ENCODE results near the gene RHOC.
A peak's percentile ranks its signal among the peaks of the same experiment; 100 is the strongest.

The RHOC gene

DNA sequence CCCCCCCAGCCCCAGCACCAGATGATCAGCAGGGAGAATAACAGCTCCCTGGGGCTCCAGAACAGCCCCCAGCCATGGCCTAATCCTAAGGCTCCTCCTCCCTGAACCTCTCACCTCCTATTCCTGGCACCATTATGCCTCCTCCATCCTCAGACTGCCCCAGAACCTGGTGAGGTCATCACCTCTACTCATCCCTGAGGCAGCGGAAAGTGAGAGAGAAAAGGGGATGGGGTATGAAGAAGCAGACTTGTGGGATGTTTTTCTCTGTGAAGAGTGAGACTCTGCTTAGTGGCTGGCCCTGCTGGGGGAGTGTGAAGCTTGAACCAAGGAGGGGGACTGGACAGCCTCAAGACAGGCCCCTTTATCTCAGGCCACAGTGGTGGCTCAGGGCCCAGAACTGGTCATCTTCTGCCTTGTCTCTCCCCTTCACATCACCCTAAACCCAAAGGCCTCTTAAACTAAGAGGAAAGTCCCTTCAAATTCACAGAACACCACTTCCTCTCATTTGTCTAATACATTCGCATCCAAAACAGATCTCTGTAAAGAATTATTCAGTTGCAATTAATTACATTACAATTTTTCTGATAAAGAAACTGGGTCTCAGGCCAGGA is 10.4 kb upstream of the RHOC start:
- DNase-seq (ENCODE audit: low spot score): no peak

DNA sequence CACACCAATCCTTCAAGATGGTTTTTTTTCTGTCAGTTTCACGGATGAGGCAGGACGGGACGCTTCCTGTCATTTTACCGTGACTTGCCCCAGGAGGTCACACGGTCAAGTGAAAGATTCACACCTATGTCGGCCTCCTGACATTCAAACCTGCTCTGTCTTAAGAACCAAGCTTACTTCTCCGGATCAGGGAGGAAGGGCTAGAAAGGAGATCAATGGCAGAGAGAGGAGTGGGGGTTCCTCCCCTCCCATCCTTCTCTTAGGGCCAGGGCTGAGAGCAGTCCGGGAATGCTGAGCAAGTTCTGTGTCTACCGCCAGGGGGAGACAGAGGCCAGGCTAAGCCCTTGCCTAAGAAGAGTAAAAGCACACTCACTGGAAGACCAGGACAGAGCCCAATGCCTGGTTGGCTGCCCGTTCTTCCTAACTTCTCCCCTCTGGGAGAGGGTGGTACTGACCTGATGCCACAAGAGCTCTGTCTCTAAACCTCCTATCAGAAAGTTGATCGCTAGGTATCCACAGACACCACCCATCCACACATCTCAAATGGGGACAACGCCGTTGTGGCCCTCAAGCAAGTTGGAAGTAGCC is 9.3 kb upstream of the RHOC start:
- peak; percentile 90 for DNase-seq (ENCODE audit: low spot score)

DNA sequence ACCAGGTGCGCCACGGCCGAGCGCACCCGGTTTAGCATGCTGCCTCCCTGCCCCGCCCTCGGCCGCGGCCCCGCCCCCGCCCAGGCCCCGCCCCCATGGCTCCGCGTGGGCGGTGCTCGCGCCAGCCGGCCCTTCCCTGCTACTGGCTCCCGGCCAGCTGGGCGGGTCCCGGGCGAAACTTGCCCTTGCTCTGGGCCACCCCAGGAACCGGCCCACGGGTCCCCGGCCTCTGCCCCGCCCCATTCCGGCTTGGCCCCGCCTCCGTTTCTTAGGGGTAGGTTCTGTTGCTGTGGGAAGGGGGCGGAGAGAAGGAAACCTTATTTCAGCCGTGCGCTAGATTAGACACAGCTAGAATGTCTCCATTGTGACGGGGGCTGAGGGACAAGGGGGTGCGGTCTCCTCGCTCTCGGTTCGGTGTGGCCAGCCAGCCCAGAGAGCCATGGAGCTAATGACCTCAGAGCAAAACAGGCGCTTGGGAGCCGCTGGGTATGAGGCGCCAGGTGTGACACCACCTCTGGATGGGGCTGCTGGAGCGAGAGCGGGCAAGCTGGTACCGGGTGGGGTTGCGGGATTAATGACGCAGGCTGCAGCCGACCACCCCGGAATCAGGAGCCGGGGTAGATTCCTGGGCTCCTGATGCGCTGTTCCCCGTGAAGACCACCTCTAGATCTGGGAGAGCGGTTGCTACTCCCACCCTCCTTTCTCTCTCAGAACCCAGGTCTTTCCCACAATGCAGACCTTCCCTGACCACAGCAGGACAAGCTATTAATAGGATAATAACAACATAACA is 8.5 kb upstream of the RHOC start, which contains the start of gene PPM1J:
PPM1J (minus strand) TSS at position 69 of the 790 bp plus-strand sequence; CDS start at position 38, 31 bp downstream.
- DNase-seq (ENCODE audit: low spot score): peak; percentile 97

DNA sequence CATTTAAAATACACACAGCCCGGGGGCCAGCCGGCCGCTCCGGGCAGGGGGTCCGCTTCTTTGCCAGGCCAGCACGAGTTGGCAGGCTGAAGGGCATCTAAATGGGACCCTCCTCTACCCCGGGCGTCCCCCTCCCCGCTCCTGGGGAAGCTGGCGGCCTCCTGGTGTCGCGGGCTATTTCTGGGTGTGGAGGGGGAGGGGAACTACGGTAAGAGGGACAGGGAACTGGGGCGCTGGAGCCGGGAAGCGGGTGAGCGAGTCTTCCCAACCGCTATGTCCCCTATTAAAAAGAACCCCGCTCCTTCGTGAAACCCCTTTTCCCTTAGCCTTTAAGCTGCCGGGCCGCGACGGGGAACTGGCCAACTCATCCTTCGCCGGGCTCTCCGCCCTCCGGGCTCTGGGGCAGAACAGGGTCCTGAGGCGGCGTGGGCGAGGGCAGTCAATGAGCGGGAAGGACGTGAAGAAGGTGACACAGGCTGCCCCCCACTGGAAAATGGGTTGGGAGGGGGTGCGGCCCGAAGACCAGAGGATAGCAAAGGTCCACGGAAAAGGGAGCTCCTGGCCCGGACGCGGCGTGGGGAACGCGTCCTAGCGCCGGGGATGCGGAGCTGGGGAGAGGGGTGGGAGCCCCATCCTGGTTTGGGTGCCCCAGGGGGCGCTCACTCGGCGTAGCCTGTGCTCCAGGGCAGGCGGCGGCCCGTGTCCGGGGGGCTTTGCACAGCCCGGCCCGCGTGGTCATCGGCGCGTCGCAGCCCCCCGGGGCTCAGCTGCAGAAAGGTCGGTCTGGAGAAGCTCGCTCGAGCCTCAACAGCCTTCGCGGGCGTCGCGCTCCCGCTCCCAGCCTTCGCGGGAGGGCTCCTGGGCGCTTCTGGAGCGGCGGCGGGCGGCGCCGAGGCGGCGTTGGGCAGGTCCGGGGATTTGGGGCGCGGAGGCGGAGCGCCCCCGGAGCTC is 7.7 kb upstream of the RHOC start:
- DNase-seq (ENCODE audit: low spot score): no peak

DNA sequence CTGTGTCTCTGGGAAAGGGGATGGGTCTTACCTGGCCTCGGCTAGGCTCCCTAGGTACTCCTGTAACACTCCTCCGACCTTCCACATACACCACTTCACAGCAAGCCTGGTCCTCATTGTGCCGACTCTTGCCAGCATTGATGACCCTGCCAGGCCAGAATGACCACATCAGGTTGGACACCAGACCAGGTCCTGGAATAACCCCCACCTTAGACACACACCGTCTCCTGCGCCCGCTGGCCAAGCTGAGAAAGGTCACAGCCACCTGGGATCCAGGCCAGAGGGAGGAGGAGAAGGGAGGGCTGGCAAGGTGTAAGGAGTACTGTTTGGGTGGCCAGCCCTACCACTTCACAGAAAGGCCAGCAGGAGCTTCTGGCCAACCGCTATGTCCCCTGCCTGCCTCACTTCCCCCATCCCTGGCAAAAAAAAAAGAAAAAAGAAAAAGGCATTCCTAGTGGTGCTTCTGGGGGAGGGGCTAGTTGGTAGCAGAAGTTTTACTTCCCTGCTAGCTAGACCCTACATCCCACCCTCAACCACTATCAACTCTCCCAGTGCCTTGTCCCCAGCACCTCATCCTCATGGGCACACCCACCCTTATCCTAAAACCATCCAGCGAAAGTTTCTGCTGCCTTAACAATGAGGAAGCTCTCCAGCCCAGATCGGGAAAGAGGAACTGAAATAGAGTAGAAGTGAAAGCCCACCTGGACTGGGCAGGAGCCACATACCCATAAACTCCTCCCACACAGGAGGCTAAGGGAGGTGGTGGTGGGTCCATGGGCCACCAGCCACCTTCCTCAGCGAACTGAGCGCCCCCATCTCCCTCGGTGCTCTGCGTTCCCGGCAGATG is 6.8 kb upstream of the RHOC start:
- no peak for DNase-seq (ENCODE audit: low spot score)

DNA sequence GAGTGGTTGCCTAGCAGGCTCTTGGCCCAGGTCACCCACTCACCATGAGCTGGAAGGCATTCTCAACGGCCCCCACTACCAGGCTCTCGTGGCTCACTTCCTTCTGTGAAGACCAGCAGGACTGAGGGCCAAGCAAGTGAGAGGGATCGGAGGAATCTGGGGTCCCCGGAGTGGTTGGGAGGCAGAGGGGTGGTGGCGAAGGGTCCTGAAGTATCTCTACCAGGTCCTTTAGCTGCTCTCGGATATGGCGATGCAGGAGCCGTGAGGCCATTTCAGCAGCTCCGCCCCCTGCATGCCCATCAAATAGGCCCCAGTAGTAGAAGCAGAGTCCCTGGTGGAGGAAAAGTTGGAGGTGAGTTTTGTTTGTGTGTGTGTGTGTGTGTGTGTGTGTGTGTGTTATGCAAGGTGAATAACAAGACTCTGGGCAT is 5.8 kb upstream of the RHOC start:
- DNase-seq (ENCODE audit: low spot score): no peak

DNA sequence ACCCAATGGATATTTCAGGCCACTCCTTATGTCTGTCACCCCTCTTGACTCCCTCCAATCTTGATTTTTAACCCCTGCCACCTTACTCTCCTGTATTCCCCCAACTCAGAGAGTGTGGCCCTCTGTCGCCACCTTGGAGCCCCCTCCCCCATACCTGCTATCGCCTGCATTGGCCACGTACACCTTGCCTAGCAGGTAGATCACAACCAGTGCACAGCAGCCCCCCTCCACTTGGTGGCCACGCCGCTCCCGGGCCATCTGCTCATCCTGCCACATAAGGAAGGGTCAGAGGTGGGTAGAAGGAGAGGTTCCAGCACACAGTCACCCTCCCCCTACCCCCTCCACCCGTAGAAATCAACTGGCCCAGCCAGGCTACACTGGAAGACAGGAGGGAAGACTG is 5.3 kb upstream of the RHOC start:
- no peak for DNase-seq (ENCODE audit: low spot score)

DNA sequence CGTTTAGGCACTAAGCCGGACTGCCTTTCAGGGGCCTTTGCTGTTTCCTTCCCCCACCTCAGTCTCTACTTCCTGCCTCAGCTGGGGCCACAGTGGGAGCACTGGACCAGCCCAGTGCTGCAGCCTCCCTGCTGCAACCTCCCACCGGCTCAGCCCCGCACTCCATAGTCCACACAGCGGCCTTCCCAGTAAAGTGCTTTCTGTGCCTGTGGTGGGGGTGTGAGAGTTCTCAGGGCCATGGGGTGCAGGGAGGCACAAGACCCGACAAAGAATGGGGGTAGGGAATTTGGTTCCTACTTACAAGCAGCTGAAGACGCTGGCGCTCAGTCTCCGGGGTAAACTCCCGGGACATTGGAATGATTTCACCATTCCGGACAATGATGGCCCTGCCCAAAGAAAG is 4.7 kb upstream of the RHOC start:
- no peak for DNase-seq (ENCODE audit: low spot score)

DNA sequence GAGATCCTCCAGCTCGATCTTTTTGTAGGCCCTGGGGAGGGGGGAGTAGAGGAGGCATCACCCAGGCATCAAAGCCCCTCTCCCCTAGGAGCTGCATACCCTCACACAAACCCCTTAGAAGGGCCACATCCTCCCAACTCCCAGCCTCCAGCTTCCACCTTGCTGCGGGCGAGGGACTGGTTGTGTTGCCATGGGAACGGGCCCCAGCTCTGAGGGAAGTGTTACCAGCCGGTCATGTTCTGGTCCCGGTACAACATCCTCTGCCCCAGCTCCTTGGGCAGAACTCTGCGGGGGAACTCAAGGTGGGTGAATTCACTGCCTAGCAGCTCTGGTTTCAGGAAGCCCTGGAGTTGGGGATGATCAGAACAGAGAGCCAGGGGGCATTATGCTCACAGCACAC is 4.1 kb upstream of the RHOC start:
- DNase-seq (ENCODE audit: low spot score): no peak

DNA sequence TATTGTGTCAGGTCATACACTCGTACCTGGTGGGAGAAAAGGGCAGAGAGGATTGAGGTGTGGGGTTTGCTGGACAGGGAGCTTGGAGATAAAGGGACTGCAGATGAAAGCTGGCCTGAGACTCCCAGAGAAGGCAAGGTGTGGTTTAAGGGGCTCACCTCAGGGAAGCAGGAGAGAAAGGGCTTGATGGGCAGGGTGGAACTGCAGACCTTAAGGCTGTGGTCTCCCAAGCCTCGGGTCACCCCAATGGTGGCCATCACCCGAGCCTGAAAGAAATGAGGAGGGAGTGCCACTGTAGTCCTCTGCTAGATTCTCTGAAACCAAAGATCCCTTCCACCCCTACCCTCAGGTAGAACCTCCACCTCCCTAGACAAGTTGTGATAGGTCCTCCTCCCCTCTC is 3.7 kb upstream of the RHOC start:
- DNase-seq (ENCODE audit: low spot score): no peak

DNA sequence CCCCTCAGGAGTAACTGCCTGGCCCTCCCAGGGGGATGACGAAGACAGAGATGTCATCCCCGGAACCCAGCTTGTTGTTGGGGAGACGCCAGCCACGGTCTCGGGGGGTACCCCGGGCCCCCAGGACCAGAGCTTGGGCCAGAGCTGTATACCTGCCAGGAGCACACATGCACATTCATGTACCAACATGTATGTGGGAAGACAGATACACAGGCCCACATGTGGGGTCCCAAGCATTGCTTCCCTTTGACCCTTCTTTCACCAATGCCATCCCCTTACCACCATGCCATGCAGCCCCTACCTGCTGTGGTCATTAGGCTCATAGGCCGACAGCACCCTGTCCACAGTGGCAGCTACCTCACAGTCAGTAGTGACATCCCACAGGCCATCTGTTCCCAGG is 3.2 kb upstream of the RHOC start:
- no peak for DNase-seq (ENCODE audit: low spot score)

DNA sequence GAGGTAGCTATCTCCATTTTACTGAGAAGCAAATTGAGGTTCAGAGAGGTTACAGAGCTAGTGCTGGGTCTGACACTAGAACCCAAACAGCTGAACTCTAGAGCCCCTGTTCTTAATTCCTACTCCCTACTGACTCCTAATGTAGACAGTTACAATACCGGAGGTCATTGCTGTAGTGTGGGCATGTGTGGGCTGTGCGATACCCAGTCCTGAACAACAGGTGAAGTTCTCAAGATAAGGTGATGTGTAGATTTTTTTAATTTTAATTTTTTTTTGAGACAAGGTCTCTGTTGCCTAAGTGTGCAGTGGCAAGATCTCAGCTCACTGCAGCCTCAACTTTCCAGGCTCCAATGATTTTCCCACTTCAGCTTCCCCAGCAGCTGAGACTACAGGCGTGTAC is 1.6 kb upstream of the RHOC start:
- DNase-seq (ENCODE audit: low spot score): no peak

DNA sequence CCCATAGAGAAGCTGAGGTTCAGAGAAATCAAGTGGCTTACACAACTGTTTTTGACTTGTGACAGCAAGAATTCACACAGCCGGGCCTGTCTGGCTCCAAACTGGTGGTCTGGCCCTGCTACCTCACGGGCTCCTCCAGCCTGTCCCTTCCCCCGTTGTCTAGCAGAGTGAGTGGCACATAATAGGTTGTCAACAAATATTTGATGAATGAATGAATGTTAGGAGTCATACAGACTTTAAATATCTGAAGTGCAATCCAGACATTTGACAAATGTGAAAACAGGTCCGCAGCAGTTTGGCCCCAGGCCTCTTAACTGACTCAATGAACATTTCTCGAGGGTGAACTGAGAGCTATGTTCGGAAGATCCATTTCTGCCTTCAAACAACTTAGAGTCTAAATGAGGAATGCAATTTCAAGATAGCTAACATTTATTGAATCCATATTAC is 1.1 kb upstream of the RHOC start:
- no peak for DNase-seq (ENCODE audit: low spot score)

DNA sequence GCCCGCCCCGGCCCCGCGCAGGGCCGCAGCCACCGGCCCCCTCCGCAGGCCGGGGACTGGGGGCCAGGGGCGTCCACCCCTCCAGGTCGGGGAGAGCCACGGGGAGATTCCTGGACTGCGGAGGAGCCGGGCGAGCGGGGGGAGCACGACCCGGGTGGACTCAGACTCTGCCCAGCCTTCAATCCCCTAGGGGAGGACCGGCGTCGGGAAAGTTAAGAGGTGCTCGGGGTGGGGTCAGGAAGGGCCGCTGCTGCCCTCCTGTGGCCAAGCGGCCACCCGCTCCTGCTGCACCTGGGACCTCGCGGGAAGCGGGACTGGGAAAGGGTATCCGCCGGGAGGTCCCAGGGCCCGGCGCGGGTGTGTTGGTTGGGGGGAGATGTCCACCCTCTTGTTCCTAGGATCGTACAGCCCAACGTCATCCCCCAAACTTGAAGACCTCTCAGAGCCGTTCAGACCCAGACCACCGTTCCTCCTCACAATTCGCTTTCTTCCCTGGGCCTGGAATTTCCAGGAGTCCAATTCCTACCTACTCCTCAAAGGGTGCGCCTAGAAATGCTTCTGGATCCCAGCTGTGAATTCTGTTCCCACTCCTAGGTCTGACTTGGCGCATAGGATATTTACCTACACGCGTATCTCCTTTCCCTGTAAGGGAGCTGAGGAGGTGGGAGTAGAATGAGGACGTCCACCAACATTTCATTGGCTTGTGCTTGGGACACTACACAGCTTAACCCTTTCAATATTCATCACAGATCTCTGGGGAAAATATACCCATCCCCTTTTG is 484 bp upstream of the RHOC start:
- peak; percentile 91 for DNase-seq (ENCODE audit: low spot score)

DNA sequence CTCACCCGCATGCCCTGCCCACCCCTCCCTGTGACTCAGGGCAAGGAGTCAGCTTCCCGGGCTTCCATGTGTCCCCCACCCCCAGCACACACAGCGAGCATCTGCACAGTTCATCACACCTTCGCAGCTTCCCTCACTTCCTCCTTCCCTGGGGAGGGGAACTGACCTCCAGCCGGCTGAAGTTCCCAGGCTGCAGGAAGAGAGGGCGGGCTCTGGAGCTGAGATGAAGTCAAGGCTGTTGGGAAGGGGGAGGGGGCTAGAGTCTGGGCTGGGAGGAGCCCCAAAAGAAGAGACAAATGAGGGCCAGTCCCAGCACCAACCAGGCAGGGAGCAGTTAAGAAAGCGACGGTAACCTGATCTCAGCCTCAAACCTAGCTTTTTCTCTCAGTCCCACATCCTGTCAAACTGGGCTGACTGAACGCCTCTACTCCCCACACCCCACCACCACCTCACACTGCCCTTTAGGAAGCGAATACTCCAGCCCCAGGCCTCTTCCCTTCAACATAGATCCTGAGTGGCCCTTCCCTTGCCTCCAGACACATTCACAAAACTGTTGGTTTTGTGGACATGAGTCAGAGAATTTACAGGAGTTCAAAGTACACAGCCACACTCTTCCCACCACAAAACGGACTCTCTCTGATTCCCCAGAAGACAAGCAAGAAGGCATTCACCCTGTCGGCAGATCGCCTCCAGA is 1.8 kb downstream of the RHOC start:
- peak; percentile 95 for DNase-seq (ENCODE audit: low spot score)

DNA sequence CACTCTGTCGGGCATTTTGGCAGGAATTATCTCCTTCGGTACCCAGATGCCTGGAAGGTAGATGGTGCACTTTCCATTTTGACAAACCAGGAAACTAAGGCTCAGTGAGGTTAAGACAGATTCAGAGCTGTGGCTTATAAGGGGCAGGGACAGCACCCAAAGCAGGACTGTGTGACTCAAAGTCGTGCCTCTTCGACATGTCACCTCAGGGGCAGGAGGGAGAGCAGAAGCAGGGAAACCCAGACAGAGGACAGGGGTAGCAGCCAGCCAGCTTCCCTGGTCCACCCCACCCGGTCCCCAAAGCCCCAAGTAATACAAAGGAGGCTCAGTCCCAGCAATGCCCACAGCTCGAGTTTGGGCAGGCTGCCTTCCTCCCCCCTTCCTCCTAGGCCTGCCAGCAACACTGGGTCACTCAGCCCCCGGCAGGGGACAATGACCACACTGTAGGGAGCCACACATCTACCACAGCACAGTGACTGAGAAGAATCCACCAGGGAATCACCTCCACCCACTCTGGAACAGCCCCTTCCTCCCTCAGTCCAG is 2.5 kb downstream of the RHOC start:
- no peak for DNase-seq (ENCODE audit: low spot score)

DNA sequence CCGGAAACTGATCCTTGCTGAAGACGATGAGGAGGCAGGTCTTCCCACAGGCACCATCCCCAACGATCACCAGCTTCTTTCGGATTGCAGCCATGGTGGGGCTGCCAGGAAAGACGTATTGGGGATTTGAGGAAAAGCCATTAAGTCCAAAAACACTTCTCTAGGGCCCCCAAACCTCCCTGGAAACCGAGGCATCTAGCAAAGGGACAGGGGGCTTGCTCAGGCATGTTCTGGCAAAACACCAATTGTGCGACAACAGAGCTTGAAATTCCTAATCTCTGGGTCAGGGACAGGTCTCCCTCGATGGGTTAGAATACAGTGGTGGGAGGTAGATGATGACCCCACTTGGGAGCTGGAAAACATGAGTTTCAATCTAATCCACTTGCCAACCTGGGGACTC is 3.2 kb downstream of the RHOC start:
- no peak for DNase-seq (ENCODE audit: low spot score)

DNA sequence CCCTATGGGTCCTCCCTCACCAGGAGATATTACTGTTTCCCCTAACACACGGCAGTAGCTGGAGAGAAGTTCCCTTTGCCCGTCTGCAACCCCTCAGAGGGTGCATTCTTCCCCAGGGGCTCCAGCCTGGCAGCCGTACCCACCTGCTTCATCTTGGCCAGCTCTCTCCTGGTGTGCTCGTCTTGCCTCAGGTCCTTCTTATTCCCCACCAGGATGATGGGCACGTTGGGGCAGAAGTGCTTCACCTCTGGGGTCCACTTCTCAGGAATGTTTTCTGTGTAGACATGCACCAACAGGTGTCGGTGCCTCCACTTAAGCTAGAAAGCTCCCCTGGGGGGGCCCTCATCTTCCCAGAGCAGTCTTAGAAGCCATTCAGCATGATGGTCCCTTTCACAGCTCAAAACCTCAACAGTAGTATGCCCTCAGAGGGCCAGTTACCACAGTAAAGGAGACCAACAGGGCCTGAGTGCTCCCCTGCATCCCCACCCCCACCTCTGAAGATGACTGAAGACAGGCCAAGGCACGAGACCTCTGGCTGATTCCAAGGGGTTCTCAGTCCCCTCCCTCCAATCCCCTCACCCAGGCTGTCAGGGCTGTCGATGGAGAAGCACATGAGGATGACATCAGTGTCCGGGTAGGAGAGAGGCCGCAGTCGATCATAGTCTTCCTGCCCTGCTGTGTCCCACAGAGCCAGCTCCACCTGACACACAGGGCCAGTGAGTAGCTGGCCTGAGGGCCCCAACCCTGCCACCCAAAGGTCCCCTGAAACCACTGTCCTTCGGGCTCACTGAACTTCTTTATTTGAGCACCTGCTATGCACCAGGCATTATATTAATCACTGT is 4.3 kb downstream of the RHOC start:
- no peak for DNase-seq (ENCODE audit: low spot score)

DNA sequence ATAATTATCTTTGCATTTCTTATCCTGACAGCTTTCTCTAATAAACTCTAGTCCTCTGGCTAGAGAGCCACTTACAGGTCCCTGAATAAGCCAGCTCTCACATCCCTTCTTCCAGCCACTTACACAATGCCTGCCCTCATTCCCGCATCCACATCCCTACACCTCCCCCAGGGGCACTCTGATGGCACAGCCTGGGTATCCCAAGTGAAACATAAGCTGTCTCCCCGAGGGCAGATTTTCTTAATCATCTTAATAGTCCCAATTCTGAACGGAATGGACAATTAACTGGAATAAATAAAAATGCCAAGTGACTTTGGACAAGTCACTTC is 4.9 kb downstream of the RHOC start:
- DNase-seq (ENCODE audit: low spot score): no peak
